ENCODE measurements around the gene PROSER3.

The PROSER3 gene

GRCh38 chr19:35716801-35717664, 40.9 kb upstream of the PROSER3 start:
- Histone ChIP-seq H3K36me3 (peaks cover 9 to 27% (median 18%) of the 10 kb centered on the region in 3 donors), H3K4me3 (peak overlapping the region; percentile 64 to 95), H3K27ac (peak overlapping the region; percentile 86), H3K4me1 (peaks cover 0 to 36% (median 26%) of the 10 kb centered on the region in 4 donors), H3K27me3 (no peaks in the 10 kb centered on the region), H3K9me3 (no peaks in the 10 kb centered on the region)
- intact Hi-C loops (cut with DNase I; ENCODE audit: low total_unique reads): loop anchor here (2.0 to 10.0 kb wide), 4 partner anchors 24 to 592 kb away; partner anchors contain the start of genes HSPB6, PROSER3 and TMEM147
- TF ChIP-seq CTCF (IDR thresholded peaks at IDR 0.05): peak; percentile 87 to 93
- DNase-seq: peak; percentile 96 to 98

DNA sequence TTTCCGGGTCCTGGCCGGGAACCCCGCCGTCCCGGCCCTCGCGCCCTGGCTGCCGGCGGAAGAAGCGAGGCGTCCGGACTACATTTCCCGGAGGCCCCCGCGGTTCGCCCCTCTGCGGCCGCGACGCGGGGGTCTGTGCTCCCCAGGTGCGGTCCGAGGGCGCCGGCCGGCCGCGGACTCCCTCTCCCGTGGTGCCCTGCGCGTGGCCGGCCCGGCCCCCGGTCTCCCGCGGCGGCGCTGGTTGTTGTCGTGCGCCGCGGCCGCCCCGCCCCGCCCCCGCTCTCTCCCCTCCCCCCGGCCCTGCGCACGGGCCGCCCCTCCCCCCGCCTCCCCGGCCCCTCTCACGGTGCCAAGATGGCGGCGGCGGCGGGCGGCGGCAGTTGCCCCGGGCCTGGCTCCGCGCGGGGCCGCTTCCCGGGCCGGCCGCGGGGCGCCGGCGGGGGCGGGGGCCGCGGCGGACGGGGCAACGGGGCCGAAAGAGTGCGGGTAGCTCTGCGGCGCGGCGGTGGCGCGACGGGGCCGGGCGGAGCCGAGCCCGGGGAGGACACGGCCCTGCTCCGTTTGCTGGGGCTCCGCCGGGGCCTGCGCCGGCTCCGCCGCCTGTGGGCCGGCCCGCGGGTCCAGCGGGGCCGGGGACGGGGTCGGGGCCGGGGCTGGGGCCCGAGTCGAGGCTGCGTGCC, 40.2 kb upstream of the PROSER3 start, which contains the start of gene KMT2B:
Gene KMT2B (plus strand): TSS at position 339 of the 680 bp plus-strand sequence. CDS start 16 bp downstream, at position 355.
- intact Hi-C loops (cut with DNase I; ENCODE audit: low total_unique reads): loop anchor here (2.0 to 10.0 kb wide), 4 partner anchors 25 to 593 kb away; partner anchors contain the start of genes HSPB6, PROSER3 and TMEM147

GRCh38 chr19:35718345-35719041, 39.5 kb upstream of the PROSER3 start:
- intact Hi-C loops (cut with DNase I; ENCODE audit: low total_unique reads): loop anchor here (5.0 to 10.0 kb wide), 3 partner anchors 39 to 594 kb away; partner anchors contain the start of genes HSPB6, PROSER3 and TMEM147

More for the DNA sequence above, 40.2 kb upstream of the PROSER3 start, which contains the start of gene KMT2B:
- Histone ChIP-seq H3K27me3 (no peaks in the 10 kb centered on the region), H3K4me1 (peaks cover 0 to 36% (median 26%) of the 10 kb centered on the region in 4 donors), H3K27ac (peak within 1 kb of the TSS; percentile 86), H3K36me3 (peaks cover 17 to 35% (median 25%) of the 10 kb centered on the region in 3 donors), H3K4me3 (peak within 1 kb of the TSS; percentile 64 to 95), H3K9me3 (no peaks in the 10 kb centered on the region)
- TF ChIP-seq CTCF (IDR thresholded peaks at IDR 0.05): no peak
- no peak for DNase-seq

GRCh38 chr19:35719402-35720162, 38.4 kb upstream of the PROSER3 start:
- intact Hi-C loops (cut with DNase I; ENCODE audit: low total_unique reads): loop anchor here (5.0 to 10.0 kb wide), 3 partner anchors 38 to 595 kb away; partner anchors contain the start of genes HSPB6, PROSER3 and TMEM147
- no peak for TF ChIP-seq CTCF (IDR thresholded peaks at IDR 0.05)
- H3K36me3 ChIP-seq: peaks cover 34 to 53% (median 43%) of the 10 kb centered on the region in 3 donors
- peak overlapping the region in 1 of 2 donors; percentile 77 for H3K27ac ChIP-seq
- peaks cover 0 to 36% (median 26%) of the 10 kb centered on the region in 4 donors for H3K4me1 ChIP-seq
- peak overlapping the region; percentile 64 to 95 for H3K4me3 ChIP-seq
- no peaks in the 10 kb centered on the region for H3K9me3 ChIP-seq
- H3K27me3 ChIP-seq: no peaks in the 10 kb centered on the region
- DNase-seq: no peak

More at GRCh38 chr19:35718345-35719041, 39.5 kb upstream of the PROSER3 start:
- no peak for DNase-seq
- TF ChIP-seq CTCF (IDR thresholded peaks at IDR 0.05): no peak
- no peaks in the 10 kb centered on the region for H3K27me3 ChIP-seq
- peak overlapping the region; percentile 64 to 95 for H3K4me3 ChIP-seq
- H3K27ac ChIP-seq: peak overlapping the region; percentile 77 to 86
- H3K4me1 ChIP-seq: peaks cover 0 to 36% (median 26%) of the 10 kb centered on the region in 4 donors
- H3K36me3 ChIP-seq: peaks cover 24 to 42% (median 32%) of the 10 kb centered on the region in 3 donors
- H3K9me3 ChIP-seq: no peaks in the 10 kb centered on the region

All from tibial artery (tissue), 4 donors.